Stomach (tissue), 4 donors: ENCODE data around the gene KRT6C.

ENCODE experiments used
- EP300 ChIP-seq: sonication (generic); formaldehyde crosslinking; IDR thresholded peaks from one replicate; pipeline ENCODE4 v1.6.1; 2017; ENCODE audit warnings: antibody characterized with exemption
- POLR2A ChIP-seq, 4 donors: fragments of 450-650 bp; IDR thresholded peaks; one replicate each; pipeline ENCODE4 v1.6.1; 2016; ENCODE audit warnings: antibody characterized with exemption in 4 of 4, control low read depth in 2 of 4, mild to moderate bottlenecking in 1 of 4, moderate library complexity in 1 of 4
- TF ChIP-seq, protein P1 (sequence below), 7 experiments: fragments of 450-650 bp in 4 of 7; fragments of 200-600 bp in 3 of 7; sonication (generic) in 3 of 7; IDR thresholded peaks; one replicate each; pipeline ENCODE4 v1.5.1; 2016 to 2019; ENCODE audit warnings: antibody characterized with exemption in 7 of 7, control low read depth in 2 of 7, mild to moderate bottlenecking in 1 of 7

DNA sequence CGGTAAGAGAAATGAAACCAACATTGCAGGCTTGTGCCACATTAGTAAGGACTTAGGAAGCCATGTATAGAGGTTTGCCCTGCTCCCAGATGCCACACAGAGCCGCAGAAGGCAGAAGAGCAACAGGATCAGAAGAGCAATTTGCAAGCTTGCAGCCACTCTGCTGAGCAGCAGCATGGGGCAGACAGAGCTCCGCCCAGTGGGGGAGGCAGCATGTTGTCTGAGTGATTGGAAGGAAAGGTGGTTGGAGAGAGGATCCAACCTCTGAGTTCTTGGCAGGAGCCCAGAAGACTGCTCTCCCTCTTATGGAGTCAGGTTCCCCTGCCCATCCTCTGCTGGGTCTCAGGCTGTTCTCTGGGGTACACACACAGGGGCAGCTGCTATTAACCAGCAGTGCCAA, 21.8 kb upstream of the KRT6C start:
- TF ChIP-seq, protein P1, sequence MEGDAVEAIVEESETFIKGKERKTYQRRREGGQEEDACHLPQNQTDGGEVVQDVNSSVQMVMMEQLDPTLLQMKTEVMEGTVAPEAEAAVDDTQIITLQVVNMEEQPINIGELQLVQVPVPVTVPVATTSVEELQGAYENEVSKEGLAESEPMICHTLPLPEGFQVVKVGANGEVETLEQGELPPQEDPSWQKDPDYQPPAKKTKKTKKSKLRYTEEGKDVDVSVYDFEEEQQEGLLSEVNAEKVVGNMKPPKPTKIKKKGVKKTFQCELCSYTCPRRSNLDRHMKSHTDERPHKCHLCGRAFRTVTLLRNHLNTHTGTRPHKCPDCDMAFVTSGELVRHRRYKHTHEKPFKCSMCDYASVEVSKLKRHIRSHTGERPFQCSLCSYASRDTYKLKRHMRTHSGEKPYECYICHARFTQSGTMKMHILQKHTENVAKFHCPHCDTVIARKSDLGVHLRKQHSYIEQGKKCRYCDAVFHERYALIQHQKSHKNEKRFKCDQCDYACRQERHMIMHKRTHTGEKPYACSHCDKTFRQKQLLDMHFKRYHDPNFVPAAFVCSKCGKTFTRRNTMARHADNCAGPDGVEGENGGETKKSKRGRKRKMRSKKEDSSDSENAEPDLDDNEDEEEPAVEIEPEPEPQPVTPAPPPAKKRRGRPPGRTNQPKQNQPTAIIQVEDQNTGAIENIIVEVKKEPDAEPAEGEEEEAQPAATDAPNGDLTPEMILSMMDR (IDR thresholded peaks at IDR 0.05), result no peak
- TF ChIP-seq EP300, result no peak
- no peak for TF ChIP-seq POLR2A (IDR thresholded peaks at IDR 0.05)
